ENCODE results near the gene PTPDC1.

The PTPDC1 gene, protein sequence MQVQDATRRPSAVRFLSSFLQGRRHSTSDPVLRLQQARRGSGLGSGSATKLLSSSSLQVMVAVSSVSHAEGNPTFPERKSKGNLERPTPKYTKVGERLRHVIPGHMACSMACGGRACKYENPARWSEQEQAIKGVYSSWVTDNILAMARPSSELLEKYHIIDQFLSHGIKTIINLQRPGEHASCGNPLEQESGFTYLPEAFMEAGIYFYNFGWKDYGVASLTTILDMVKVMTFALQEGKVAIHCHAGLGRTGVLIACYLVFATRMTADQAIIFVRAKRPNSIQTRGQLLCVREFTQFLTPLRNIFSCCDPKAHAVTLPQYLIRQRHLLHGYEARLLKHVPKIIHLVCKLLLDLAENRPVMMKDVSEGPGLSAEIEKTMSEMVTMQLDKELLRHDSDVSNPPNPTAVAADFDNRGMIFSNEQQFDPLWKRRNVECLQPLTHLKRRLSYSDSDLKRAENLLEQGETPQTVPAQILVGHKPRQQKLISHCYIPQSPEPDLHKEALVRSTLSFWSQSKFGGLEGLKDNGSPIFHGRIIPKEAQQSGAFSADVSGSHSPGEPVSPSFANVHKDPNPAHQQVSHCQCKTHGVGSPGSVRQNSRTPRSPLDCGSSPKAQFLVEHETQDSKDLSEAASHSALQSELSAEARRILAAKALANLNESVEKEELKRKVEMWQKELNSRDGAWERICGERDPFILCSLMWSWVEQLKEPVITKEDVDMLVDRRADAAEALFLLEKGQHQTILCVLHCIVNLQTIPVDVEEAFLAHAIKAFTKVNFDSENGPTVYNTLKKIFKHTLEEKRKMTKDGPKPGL

DNA sequence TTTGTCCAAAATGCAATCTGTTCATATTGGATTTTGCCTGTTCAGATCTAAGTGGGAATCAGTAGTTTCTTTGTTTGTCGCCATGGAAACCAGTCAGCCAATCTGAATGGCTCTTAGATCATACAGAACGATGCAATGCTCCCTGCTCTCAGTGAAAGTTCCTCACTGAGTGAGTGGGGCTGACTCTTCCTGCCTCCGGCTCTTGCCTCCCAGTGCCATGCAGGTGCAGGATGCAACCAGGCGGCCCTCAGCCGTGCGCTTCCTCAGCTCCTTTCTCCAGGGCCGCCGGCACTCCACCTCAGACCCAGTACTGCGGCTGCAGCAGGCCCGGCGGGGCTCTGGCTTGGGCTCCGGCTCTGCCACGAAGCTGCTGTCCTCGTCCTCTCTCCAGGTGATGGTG, at the start of gene PTPDC1:
Gene PTPDC1 (plus strand): TSS at position 151 of the 400 bp plus-strand sequence. CDS start 67 bp downstream, at position 218.
- Histone ChIP-seq H3K27me3 (ENCODE audit: control insufficient read depth, insufficient read depth, low read length) (no peaks in the 10 kb centered on the region), H3K4me1 (ENCODE audit: control insufficient read depth, low read depth, low read length) (peaks cover 18% of the 10 kb centered on the region), H3K36me3 (ENCODE audit: control insufficient read depth, low read depth, low read length) (no peaks in the 10 kb centered on the region), H3K9me3 (ENCODE audit: control insufficient read depth, low read depth, low read length) (no peaks in the 10 kb centered on the region), H3K27ac (ENCODE audit: low read length) (peak within 1 kb of the TSS; percentile 39), H3K4me3 (ENCODE audit: low read length) (peak within 1 kb of the TSS; percentile 51), H3K9ac (ENCODE audit: low read length) (peak within 1 kb of the TSS; percentile 57)

DNA sequence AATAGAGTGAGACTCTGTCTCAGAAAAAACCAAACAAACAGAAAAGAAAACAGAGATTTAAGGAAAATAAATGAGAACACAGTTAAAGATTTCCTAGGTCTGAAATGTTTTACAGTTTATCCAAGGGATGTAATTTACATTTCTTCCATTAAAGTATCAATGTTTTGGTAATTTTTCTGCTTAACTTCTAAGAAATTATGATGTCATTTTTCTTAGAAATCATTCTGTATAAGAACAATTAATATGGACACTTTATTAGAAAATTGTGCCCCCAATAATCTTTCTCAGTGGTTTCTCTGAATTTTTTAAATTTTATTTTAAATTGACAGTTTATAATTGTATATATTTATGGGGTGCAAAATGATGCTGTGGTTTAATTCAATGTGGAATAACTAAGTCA, 49.8 kb upstream of the PTPDC1 start:
- Histone ChIP-seq H3K27ac (ENCODE audit: low read length) (no peak overlapping the region), H3K4me3 (ENCODE audit: low read length) (no peak overlapping the region), H3K9me3 (ENCODE audit: control insufficient read depth, low read depth, low read length) (no peaks in the 10 kb centered on the region), H3K27me3 (ENCODE audit: control insufficient read depth, insufficient read depth, low read length) (peaks cover 22% of the 10 kb centered on the region), H3K36me3 (ENCODE audit: control insufficient read depth, low read depth, low read length) (no peaks in the 10 kb centered on the region), H3K4me1 (ENCODE audit: control insufficient read depth, low read depth, low read length) (peaks cover 5% of the 10 kb centered on the region), H3K9ac (ENCODE audit: low read length) (no peak overlapping the region)

DNA sequence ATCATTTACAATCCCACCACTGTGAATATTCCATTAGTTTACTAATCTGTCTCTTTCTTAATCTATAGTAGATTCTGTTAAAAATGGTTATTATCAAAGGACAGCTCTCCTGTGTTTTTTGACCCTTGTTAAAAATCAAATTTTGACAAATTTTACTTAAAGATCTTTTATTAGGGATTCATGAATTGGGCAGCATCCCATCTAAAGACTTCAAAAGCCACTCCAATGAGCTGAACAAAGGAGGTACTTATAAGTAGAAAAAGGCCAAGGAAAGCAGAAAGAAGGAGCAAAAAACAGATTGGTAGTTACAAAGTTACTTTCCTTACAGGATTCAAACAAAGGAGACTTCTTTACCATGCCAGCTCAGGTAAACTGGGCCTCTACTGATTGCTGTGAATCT, 44.5 kb upstream of the PTPDC1 start:
- Histone ChIP-seq H3K4me1 (ENCODE audit: control insufficient read depth, low read depth, low read length) (peaks cover 6% of the 10 kb centered on the region), H3K9me3 (ENCODE audit: control insufficient read depth, low read depth, low read length) (no peaks in the 10 kb centered on the region), H3K27me3 (ENCODE audit: control insufficient read depth, insufficient read depth, low read length) (no peaks in the 10 kb centered on the region)

DNA sequence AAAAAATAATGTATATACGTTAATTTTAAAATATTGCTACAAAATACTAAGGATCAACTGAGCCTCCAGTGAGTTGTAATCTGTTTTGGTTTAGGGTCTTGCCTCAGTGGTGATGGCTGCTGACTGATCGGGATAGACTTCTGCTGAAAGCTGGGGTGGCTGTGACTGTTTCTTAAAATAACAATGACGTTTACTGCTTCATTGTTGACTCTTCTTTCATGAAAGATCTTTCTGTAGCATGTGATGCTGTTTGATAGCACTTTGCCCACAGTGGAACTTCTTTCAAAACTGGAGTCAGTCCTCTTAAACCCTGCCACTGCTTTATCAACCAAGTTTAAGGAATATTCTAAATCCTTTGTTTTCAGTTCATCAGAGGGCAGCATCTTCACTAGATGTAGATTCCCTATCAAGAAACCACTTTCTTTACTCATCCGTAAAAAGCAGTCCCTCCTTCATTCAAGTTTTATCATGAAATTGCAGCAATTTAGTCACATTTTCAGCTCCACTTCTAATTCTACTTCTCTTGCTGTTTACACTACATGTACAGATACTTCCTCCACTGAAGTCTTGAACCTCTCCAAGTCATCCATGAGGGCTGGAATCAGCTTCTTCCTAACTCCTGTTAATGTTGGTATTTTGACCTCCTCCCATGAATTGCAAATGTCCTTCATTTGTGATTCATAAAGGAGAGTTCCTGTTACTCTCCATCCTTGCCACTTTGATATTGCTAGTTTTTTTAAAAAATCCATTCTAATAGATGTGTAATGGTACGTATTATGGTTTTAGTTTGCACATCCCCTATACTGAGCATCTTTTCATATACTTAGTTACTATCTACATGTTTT, 41.5 kb upstream of the PTPDC1 start:
- Histone ChIP-seq H3K9me3 (ENCODE audit: control insufficient read depth, low read depth, low read length) (no peaks in the 10 kb centered on the region), H3K27ac (ENCODE audit: low read length) (no peak overlapping the region), H3K27me3 (ENCODE audit: control insufficient read depth, insufficient read depth, low read length) (no peaks in the 10 kb centered on the region), H3K36me3 (ENCODE audit: control insufficient read depth, low read depth, low read length) (no peaks in the 10 kb centered on the region), H3K4me1 (ENCODE audit: control insufficient read depth, low read depth, low read length) (peaks cover 6% of the 10 kb centered on the region), H3K4me3 (ENCODE audit: low read length) (no peak overlapping the region), H3K9ac (ENCODE audit: low read length) (no peak overlapping the region)

More for the DNA sequence above, 44.5 kb upstream of the PTPDC1 start:
- Histone ChIP-seq H3K9ac (ENCODE audit: low read length) (no peak overlapping the region), H3K36me3 (ENCODE audit: control insufficient read depth, low read depth, low read length) (no peaks in the 10 kb centered on the region), H3K27ac (ENCODE audit: low read length) (no peak overlapping the region), H3K4me3 (ENCODE audit: low read length) (no peak overlapping the region)

DNA sequence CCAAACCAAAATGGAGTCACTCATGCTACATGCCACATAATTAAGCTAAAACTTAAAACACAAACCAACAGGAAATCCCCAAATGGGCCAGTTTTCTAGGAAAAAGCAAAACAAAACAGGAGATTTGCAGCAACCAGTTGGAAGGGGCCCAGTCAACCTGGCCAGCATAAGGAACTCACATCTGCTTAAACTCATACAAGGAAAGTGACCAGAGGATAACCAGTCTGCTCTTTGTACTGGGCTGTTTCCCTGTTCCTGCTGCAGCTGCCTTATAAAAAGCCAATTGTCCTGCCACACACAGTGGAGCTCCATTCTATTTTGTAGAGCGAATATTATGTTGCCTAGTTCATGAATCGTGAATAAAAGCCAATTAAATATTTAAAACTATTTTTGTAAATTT, 29.5 kb upstream of the PTPDC1 start:
- Histone ChIP-seq H3K36me3 (ENCODE audit: control insufficient read depth, low read depth, low read length) (no peaks in the 10 kb centered on the region), H3K4me1 (ENCODE audit: control insufficient read depth, low read depth, low read length) (no peaks in the 10 kb centered on the region), H3K27ac (ENCODE audit: low read length) (no peak overlapping the region), H3K4me3 (ENCODE audit: low read length) (no peak overlapping the region), H3K9me3 (ENCODE audit: control insufficient read depth, low read depth, low read length) (peaks cover 4% of the 10 kb centered on the region), H3K9ac (ENCODE audit: low read length) (no peak overlapping the region), H3K27me3 (ENCODE audit: control insufficient read depth, insufficient read depth, low read length) (no peaks in the 10 kb centered on the region)

DNA sequence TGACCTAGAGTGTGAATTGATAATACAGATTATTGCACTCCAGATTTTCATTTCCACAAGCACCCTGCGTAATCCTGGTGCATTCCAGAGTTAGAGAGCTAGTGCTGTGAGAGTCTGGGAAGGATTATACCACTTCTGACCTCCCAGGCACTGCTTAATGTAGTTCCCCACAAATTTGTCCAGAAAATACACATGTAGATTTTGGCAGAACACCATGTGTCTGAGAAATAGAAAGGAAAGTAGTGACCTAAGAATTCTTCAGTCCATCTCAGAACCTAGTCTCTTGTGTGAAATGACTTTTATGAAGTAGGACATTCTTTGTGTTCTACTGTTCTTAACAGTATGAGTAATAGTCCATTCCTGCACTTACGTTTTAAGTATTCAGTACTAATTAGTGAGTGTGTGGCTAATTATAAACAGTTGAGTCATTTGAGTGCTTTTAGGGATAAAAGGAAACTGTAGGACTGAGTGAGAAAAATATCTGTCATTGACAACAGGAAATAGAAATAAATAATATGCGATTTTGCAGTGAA, 27.8 kb upstream of the PTPDC1 start:
- H3K36me3 ChIP-seq (ENCODE audit: control insufficient read depth, low read depth, low read length): no peaks in the 10 kb centered on the region
- H3K27ac ChIP-seq (ENCODE audit: low read length): no peak overlapping the region

DNA sequence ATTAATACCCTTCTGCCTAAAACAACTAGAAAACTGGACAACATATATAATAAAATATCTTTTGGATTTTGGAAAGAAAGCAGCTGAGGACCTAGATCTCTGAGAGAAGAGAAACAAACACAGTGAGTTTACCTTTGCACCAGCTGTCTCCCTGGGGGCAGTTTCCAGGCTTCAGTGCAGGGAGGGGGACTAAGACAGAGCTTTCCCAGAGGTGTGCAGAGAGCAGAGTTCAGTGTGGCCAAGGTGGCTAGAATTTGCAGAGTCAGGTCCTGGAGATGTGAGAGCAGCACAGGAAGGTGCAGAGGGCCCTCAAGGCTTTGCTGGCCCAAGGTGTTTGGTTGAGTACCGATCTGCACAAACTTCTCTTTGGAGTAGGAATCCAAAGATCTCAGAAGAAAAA, 26.3 kb upstream of the PTPDC1 start:
- Histone ChIP-seq H3K4me1 (ENCODE audit: control insufficient read depth, low read depth, low read length) (no peaks in the 10 kb centered on the region), H3K36me3 (ENCODE audit: control insufficient read depth, low read depth, low read length) (no peaks in the 10 kb centered on the region), H3K27me3 (ENCODE audit: control insufficient read depth, insufficient read depth, low read length) (no peaks in the 10 kb centered on the region), H3K27ac (ENCODE audit: low read length) (no peak overlapping the region), H3K9me3 (ENCODE audit: control insufficient read depth, low read depth, low read length) (no peaks in the 10 kb centered on the region), H3K4me3 (ENCODE audit: low read length) (no peak overlapping the region), H3K9ac (ENCODE audit: low read length) (no peak overlapping the region)

More for the DNA sequence above, 27.8 kb upstream of the PTPDC1 start:
- peaks cover 2% of the 10 kb centered on the region for H3K9me3 ChIP-seq (ENCODE audit: control insufficient read depth, low read depth, low read length)
- H3K4me1 ChIP-seq (ENCODE audit: control insufficient read depth, low read depth, low read length): no peaks in the 10 kb centered on the region
- H3K4me3 ChIP-seq (ENCODE audit: low read length): no peak overlapping the region
- H3K27me3 ChIP-seq (ENCODE audit: control insufficient read depth, insufficient read depth, low read length): no peaks in the 10 kb centered on the region
- H3K9ac ChIP-seq (ENCODE audit: low read length): no peak overlapping the region

DNA sequence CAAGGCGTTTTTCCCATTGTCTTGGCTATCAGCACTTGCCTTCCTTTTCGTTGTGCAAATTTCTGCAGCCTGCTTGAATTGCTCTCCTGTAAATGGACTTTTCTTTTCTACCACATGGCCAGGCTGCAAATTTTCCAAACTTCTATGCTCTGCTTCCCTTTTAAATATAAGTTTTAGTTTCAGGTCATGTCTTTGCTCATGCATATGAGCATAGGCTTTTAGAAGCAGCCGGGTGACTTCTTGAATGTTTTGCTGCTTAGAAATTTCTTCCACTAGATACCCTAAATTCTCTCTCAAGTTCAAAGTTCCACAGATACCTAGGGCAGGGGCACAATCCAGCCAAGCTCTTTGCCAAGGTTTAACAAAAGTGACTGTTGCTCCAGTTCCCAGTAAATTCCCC, 22.4 kb upstream of the PTPDC1 start:
- H3K9ac ChIP-seq (ENCODE audit: low read length): no peak overlapping the region
- no peak overlapping the region for H3K4me3 ChIP-seq (ENCODE audit: low read length)
- H3K36me3 ChIP-seq (ENCODE audit: control insufficient read depth, low read depth, low read length): no peaks in the 10 kb centered on the region
- H3K27ac ChIP-seq (ENCODE audit: low read length): no peak overlapping the region
- H3K27me3 ChIP-seq (ENCODE audit: control insufficient read depth, insufficient read depth, low read length): no peaks in the 10 kb centered on the region
- H3K4me1 ChIP-seq (ENCODE audit: control insufficient read depth, low read depth, low read length): no peaks in the 10 kb centered on the region
- no peaks in the 10 kb centered on the region for H3K9me3 ChIP-seq (ENCODE audit: control insufficient read depth, low read depth, low read length)

DNA sequence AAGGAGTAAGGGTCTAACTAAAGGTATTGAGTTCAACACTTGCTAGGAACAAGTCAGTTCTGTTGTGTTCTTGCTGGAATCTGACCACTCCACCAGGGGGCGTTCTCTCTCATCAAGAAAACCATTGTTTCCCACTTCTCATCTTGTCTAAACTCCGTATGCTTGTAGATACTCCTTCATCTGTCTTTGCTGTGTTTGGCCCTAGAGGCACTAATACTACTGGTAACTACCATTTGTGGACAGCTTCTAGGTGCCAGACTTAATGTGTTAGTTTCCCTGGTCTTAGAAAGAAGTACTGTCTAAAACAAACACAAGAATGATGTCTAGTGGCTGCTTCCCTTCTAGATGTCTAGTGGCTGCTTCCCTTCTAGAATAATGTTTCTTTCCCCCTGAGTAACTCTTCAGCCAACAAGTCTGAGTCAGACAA, 18.7 kb upstream of the PTPDC1 start:
- no peaks in the 10 kb centered on the region for H3K36me3 ChIP-seq (ENCODE audit: control insufficient read depth, low read depth, low read length)
- no peak overlapping the region for H3K27ac ChIP-seq (ENCODE audit: low read length)

DNA sequence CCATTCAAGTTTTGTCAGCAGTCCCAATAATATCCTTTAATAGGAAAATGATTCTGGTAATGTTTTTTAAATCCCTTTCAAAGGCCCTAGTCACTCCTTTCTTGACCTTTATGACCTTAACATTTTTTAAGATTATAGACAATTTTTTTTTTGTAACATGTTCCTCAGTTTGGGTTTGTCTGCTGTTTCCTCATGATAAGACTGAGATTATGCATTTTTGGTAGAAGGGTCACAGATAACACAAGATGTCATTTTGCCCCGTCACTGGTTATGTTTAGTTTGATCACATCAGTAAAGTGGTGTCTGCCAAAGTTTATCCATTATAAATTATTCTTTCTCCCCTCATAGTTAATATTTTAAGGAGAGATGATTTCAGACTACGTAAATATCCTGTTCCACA, 16.0 kb upstream of the PTPDC1 start:
- no peaks in the 10 kb centered on the region for H3K36me3 ChIP-seq (ENCODE audit: control insufficient read depth, low read depth, low read length)
- H3K9me3 ChIP-seq (ENCODE audit: control insufficient read depth, low read depth, low read length): no peaks in the 10 kb centered on the region
- no peak overlapping the region for H3K9ac ChIP-seq (ENCODE audit: low read length)
- H3K4me1 ChIP-seq (ENCODE audit: control insufficient read depth, low read depth, low read length): no peaks in the 10 kb centered on the region
- H3K4me3 ChIP-seq (ENCODE audit: low read length): no peak overlapping the region
- no peak overlapping the region for H3K27ac ChIP-seq (ENCODE audit: low read length)
- H3K27me3 ChIP-seq (ENCODE audit: control insufficient read depth, insufficient read depth, low read length): no peaks in the 10 kb centered on the region

More for the DNA sequence above, 18.7 kb upstream of the PTPDC1 start:
- H3K9ac ChIP-seq (ENCODE audit: low read length): no peak overlapping the region
- H3K4me3 ChIP-seq (ENCODE audit: low read length): no peak overlapping the region
- no peaks in the 10 kb centered on the region for H3K9me3 ChIP-seq (ENCODE audit: control insufficient read depth, low read depth, low read length)
- no peaks in the 10 kb centered on the region for H3K4me1 ChIP-seq (ENCODE audit: control insufficient read depth, low read depth, low read length)
- no peaks in the 10 kb centered on the region for H3K27me3 ChIP-seq (ENCODE audit: control insufficient read depth, insufficient read depth, low read length)

DNA sequence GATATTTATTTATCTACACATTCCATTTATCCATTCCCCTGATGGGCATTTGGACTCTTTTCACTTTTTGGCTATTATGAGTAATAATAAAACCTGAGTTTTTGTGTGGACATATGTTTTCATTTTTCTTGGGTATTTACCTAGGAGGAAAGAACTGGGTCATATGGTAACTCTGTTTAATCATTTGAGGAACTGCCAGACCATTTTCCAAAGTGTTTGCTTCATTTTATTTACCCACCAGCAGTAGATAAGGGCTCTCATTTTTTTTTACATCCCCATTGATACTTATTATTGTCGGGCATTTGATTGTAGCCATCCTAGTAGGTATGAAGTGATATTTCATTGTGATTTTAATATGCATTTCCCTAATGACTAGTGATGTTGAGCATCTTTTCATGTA, 7.7 kb upstream of the PTPDC1 start:
- Histone ChIP-seq H3K27ac (ENCODE audit: low read length) (no peak overlapping the region), H3K9me3 (ENCODE audit: control insufficient read depth, low read depth, low read length) (no peaks in the 10 kb centered on the region), H3K9ac (ENCODE audit: low read length) (no peak overlapping the region), H3K4me3 (ENCODE audit: low read length) (no peak overlapping the region), H3K27me3 (ENCODE audit: control insufficient read depth, insufficient read depth, low read length) (no peaks in the 10 kb centered on the region), H3K4me1 (ENCODE audit: control insufficient read depth, low read depth, low read length) (no peaks in the 10 kb centered on the region), H3K36me3 (ENCODE audit: control insufficient read depth, low read depth, low read length) (no peaks in the 10 kb centered on the region)
